Osteoblast (primary cell): Measurements from ENCODE around the gene NCKAP5. TPM values are rescaled to one million over a fixed set of nuclear protein-coding genes. Genes with fewer than 3 reads are reported as not detected.

Experiments used
- DNase-seq: peaks from one replicate; pipeline ENCODE4 v3.0.0; 2011; ENCODE audit warnings: low spot score, mixed read lengths; ENCODE audit not compliant: insufficient read length; ENCODE audit errors: missing footprints
- H2AFZ ChIP-seq: 2 replicates; pipeline ENCODE4 v1.6.0; 2011; ENCODE audit warnings: mild to moderate bottlenecking, low read length
- H3K27ac ChIP-seq: 2 replicates; pipeline ENCODE4 v1.5.1; 2011; ENCODE audit warnings: mild to moderate bottlenecking, low read depth, low read length, moderate library complexity
- H3K27me3 ChIP-seq: 2 replicates; pipeline ENCODE4 v1.6.0; 2012; ENCODE audit warnings: mild to moderate bottlenecking, control low read depth, inconsistent platforms, low read length, moderate library complexity; ENCODE audit not compliant: insufficient read depth
- H3K36me3 ChIP-seq: 2 replicates; pipeline ENCODE4 v1.5.1; 2011; ENCODE audit warnings: mild to moderate bottlenecking, low read length, control low read depth, moderate library complexity; ENCODE audit not compliant: insufficient read depth
- H3K4me1 ChIP-seq: 2 replicates; pipeline ENCODE4 v1.5.1; 2011; ENCODE audit warnings: mild to moderate bottlenecking, low read length, control low read depth, moderate library complexity; ENCODE audit not compliant: insufficient read depth
- H3K4me2 ChIP-seq: 2 replicates; pipeline ENCODE4 v1.6.0; 2011; ENCODE audit warnings: mild to moderate bottlenecking, low read length; ENCODE audit not compliant: insufficient read depth
- H3K4me3 ChIP-seq: fragments of 200-600 bp; sonication (generic); 3 replicates; pipeline ENCODE4 v1.5.1; 2012; ENCODE audit warnings: mild to moderate bottlenecking, low read length, inconsistent platforms; ENCODE audit not compliant: insufficient read depth
- H3K79me2 ChIP-seq: 2 replicates; pipeline ENCODE4 v1.6.0; 2012; ENCODE audit warnings: mild to moderate bottlenecking, low read length, control low read depth, inconsistent platforms; ENCODE audit not compliant: insufficient read depth
- H3K9me3 ChIP-seq: 2 replicates; pipeline ENCODE4 v1.5.1; 2011; ENCODE audit warnings: low read depth, low read length, control low read depth
- H4K20me1 ChIP-seq: 2 replicates; pipeline ENCODE4 v1.6.0; 2012; ENCODE audit warnings: mild to moderate bottlenecking, low read length, control low read depth; ENCODE audit not compliant: insufficient read depth
- total RNA-seq: library from RNA; depleted of rRNA; stranded (reverse); fragments of >200 nt; gene quantifications from 2 replicates; pipeline ENCODE4 v1.2.3, GENCODE V29; 2012
- TF ChIP-seq, protein P1 (sequence below): IDR thresholded peaks from 2 replicates; pipeline ENCODE4 v1.5.1; 2011; ENCODE audit warnings: mild to moderate bottlenecking, low read depth, low read length, moderate library complexity; ENCODE audit errors: extremely low read depth

Gene NCKAP5
- total RNA-seq, 1 donor: 1.8 TPM

DNA sequence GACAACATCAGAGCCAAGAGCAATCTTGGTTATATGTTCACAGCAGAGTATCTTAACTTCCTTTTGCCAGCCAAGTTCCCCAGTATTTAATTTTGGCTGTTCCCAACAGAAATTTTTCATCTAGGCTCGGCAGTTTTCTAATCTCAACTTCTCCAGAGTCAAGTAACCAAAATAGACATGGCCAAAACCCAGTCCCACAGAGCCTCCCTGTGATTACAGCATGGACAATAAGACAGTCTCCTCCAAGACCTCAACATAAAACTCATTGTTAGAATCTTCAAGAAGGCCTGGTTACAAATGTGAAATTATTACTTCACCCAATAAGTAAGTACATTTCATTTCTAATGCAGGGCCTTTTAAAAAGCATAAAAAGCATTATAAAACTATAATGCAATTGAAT, 445.7 kb downstream of the NCKAP5 start:
- no peaks in the 10 kb centered on the region for H3K27me3 ChIP-seq
- TF ChIP-seq, protein P1, sequence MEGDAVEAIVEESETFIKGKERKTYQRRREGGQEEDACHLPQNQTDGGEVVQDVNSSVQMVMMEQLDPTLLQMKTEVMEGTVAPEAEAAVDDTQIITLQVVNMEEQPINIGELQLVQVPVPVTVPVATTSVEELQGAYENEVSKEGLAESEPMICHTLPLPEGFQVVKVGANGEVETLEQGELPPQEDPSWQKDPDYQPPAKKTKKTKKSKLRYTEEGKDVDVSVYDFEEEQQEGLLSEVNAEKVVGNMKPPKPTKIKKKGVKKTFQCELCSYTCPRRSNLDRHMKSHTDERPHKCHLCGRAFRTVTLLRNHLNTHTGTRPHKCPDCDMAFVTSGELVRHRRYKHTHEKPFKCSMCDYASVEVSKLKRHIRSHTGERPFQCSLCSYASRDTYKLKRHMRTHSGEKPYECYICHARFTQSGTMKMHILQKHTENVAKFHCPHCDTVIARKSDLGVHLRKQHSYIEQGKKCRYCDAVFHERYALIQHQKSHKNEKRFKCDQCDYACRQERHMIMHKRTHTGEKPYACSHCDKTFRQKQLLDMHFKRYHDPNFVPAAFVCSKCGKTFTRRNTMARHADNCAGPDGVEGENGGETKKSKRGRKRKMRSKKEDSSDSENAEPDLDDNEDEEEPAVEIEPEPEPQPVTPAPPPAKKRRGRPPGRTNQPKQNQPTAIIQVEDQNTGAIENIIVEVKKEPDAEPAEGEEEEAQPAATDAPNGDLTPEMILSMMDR: no peak
- H4K20me1 ChIP-seq: no peaks in the 10 kb centered on the region
- H3K4me3 ChIP-seq: no peak overlapping the region
- no peak overlapping the region for H3K27ac ChIP-seq
- H3K4me1 ChIP-seq: no peaks in the 10 kb centered on the region
- no peak overlapping the region for H3K4me2 ChIP-seq
- no peak overlapping the region for H2AFZ ChIP-seq
- no peaks in the 10 kb centered on the region for H3K79me2 ChIP-seq
- DNase-seq: no peak
- H3K36me3 ChIP-seq: no peaks in the 10 kb centered on the region
- no peaks in the 10 kb centered on the region for H3K9me3 ChIP-seq

DNA sequence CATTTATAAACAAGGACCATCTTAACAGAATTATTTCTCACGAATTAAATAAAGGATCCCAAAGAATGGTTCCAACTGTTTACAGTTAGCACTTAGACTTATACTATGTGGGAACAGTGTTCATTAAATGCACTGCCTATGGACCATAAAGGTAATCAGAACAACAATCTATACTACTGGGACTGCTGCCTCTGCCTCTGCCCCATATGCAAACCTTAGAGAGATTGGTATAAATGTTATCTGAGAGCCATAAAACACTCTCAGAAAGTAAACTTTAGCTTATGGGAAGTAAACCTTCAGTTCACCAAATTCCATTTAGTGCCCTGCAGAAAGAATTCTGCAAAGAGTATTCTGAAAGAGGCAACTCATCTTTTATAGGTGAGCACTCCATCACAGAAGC, 448.0 kb downstream of the NCKAP5 start:
- H4K20me1 ChIP-seq: no peaks in the 10 kb centered on the region
- no peaks in the 10 kb centered on the region for H3K79me2 ChIP-seq
- no peaks in the 10 kb centered on the region for H3K9me3 ChIP-seq
- no peak overlapping the region for H3K27ac ChIP-seq
- no peak overlapping the region for H2AFZ ChIP-seq
- no peaks in the 10 kb centered on the region for H3K4me1 ChIP-seq
- TF ChIP-seq, protein P1: no peak
- H3K4me2 ChIP-seq: no peak overlapping the region
- no peaks in the 10 kb centered on the region for H3K27me3 ChIP-seq
- no peak overlapping the region for H3K4me3 ChIP-seq
- DNase-seq: no peak
- H3K36me3 ChIP-seq: no peaks in the 10 kb centered on the region

DNA sequence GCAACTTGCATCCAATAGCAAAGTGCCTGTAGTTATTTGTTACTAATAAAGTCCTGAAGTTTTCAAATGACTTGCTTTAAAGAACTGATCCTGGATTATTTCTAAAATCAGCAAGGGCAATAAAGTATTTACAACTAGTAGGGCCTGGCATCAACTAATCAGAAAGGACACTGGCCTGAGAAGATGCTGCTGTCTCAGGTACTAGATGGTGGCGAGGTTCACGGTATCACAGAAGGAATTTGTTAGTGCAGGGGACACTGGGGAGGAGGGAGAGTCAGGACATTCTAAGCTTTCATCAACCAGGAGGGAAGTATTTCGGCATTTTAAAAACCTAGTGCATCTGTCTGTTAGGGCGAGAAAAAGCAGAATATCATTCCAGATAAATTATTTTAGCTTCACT, 458.1 kb downstream of the NCKAP5 start:
- Histone ChIP-seq H4K20me1 (no peaks in the 10 kb centered on the region), H3K4me1 (no peaks in the 10 kb centered on the region), H2AFZ (no peak overlapping the region), H3K9me3 (no peaks in the 10 kb centered on the region), H3K4me2 (no peak overlapping the region), H3K27me3 (no peaks in the 10 kb centered on the region), H3K36me3 (no peaks in the 10 kb centered on the region), H3K79me2 (no peaks in the 10 kb centered on the region), H3K4me3 (no peak overlapping the region), H3K27ac (no peak overlapping the region)
- TF ChIP-seq, protein P1: no peak
- peak; percentile 22 for DNase-seq

DNA sequence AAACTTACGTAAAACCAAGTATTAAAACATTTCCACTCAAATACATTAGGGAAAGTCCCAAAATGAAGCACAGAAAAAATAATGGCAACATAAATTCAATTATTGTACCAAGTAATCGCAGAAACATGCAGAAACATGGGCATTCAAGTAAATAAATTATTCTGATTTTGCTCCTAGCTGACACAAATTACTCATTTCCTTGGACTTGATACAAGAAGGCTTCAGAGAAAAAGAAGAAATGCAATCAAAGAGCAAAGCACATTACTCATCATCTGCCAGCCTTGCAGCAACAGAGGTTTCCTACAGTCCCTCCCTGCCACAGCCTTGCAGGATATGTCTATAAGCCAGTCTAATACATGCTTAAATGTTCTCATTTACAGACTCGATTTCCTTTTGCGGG, 458.5 kb downstream of the NCKAP5 start:
- H3K36me3 ChIP-seq: no peaks in the 10 kb centered on the region
- peak; percentile 29 for DNase-seq
- H3K9me3 ChIP-seq: no peaks in the 10 kb centered on the region
- no peak overlapping the region for H2AFZ ChIP-seq
- no peaks in the 10 kb centered on the region for H4K20me1 ChIP-seq
- no peak overlapping the region for H3K27ac ChIP-seq
- no peaks in the 10 kb centered on the region for H3K79me2 ChIP-seq
- TF ChIP-seq, protein P1: no peak
- H3K27me3 ChIP-seq: no peaks in the 10 kb centered on the region
- H3K4me2 ChIP-seq: no peak overlapping the region
- no peaks in the 10 kb centered on the region for H3K4me1 ChIP-seq
- H3K4me3 ChIP-seq: no peak overlapping the region
